Measurements from ENCODE around the gene GHR.

DNA sequence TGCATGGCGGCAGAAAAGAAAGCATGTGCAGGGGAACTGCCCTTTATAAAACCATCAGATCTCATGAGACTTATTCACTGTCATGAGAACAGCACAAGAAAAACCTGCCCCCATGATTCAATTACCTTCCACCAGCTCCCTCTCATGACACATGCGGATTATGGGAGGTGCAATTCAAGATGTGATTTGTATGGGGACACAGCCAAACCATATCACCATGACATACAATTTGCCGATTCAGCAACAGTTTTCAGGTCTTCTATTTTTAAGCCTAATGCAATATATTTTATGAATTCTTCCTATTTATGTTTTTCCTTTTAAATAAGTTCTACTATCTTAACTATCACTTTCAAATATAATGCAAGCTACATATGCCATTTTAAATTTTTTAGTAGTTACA lies 242.6 kb downstream of the GHR start:
- no peak for TF ChIP-seq POLR2A (IDR thresholded peaks at IDR 0.05; ENCODE audit: low read depth, low read length)
- TF ChIP-seq, protein P1, sequence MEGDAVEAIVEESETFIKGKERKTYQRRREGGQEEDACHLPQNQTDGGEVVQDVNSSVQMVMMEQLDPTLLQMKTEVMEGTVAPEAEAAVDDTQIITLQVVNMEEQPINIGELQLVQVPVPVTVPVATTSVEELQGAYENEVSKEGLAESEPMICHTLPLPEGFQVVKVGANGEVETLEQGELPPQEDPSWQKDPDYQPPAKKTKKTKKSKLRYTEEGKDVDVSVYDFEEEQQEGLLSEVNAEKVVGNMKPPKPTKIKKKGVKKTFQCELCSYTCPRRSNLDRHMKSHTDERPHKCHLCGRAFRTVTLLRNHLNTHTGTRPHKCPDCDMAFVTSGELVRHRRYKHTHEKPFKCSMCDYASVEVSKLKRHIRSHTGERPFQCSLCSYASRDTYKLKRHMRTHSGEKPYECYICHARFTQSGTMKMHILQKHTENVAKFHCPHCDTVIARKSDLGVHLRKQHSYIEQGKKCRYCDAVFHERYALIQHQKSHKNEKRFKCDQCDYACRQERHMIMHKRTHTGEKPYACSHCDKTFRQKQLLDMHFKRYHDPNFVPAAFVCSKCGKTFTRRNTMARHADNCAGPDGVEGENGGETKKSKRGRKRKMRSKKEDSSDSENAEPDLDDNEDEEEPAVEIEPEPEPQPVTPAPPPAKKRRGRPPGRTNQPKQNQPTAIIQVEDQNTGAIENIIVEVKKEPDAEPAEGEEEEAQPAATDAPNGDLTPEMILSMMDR (IDR thresholded peaks at IDR 0.05; ENCODE audit: extremely low read depth in 1 of 2, insufficient read depth in 1 of 2, low read depth in 1 of 2, low read length in 2 of 2), result no peak
- no peak for TF ChIP-seq EZH2 (IDR thresholded peaks at IDR 0.05; ENCODE audit: borderline replicate concordance, low read depth, low read length, severe bottlenecking)
- TF ChIP-seq, protein P2, sequence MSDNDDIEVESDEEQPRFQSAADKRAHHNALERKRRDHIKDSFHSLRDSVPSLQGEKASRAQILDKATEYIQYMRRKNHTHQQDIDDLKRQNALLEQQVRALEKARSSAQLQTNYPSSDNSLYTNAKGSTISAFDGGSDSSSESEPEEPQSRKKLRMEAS (IDR thresholded peaks at IDR 0.05; ENCODE audit: insufficient read depth, insufficient read length), result no peak
